ENCODE results near the gene TDRD6. TPM values are rescaled to one million over a fixed set of nuclear protein-coding genes. Genes with fewer than 3 reads are reported as not detected.
A peak's percentile ranks its signal among the peaks of the same experiment; 100 is the strongest.

The TDRD6 gene
- total and polyA plus RNA-seq, 12 donors = 0.18 to 1.7 (median 0.59) TPM

DNA sequence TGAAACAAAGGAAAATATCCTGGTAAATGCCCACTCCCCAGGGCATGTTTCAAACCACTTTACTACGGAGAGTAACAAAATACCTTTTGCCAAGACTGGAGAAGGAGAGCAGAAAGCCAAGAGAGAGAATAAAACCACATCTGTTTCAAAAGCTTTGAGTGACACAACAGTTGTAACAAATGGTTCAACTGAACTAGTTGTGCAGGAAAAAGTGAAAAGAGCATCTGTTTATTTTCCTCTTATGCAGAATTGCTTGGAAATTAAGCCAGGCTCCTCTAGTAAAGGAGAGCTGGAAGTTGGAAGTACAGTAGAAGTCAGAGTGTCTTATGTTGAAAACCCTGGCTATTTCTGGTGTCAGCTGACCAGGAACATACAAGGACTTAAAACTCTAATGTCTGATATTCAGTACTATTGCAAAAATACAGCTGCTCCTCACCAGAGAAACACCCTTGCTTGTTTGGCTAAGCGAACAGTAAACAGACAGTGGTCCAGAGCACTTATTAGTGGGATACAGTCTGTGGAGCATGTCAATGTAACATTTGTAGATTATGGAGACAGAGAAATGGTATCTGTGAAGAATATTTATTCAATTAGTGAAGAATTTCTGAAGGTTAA lies 2.6 kb downstream of the TDRD6 start:
- 96 to 98% (median 97%) methylated on average over 2 of the region's 2 CpGs for WGBS, 4 donors

GRCh38 chr6:46690911-46691451 lies 3.3 kb downstream of the TDRD6 start:
- Histone ChIP-seq H3K27me3 (no peaks in the 10 kb centered on the region), H3K9me3 (replicated peaks in 1 of 3) (no peaks in the 10 kb centered on the region), H3K27ac (no peak overlapping the region), H3K36me3 (replicated peaks in 1 of 2) (no peaks in the 10 kb centered on the region), H3K4me3 (no peak overlapping the region), H3K4me1 (replicated peaks in 1 of 2) (no peaks in the 10 kb centered on the region)
- 45 to 69% (median 55%) methylated on average over 1 of the region's 1 CpG for WGBS, 4 donors
- DNase-seq = no peak
- intact Hi-C loops (cut with DNase I) = no loop called here
- TF ChIP-seq CTCF (IDR thresholded peaks at IDR 0.05) (no peak), POLR2A (IDR thresholded peaks at IDR 0.05) (no peak)

More for the DNA sequence above, 2.6 kb downstream of the TDRD6 start:
- Histone ChIP-seq H3K27me3 (no peaks in the 10 kb centered on the region), H3K4me3 (no peak overlapping the region), H3K36me3 (replicated peaks in 1 of 2) (no peaks in the 10 kb centered on the region), H3K4me1 (replicated peaks in 1 of 2) (no peaks in the 10 kb centered on the region), H3K27ac (no peak overlapping the region), H3K9me3 (replicated peaks in 1 of 3) (no peaks in the 10 kb centered on the region)
- no peak for DNase-seq
- TF ChIP-seq POLR2A (IDR thresholded peaks at IDR 0.05) (no peak), CTCF (IDR thresholded peaks at IDR 0.05) (no peak)
- intact Hi-C loops (cut with DNase I) = no loop called here

DNA sequence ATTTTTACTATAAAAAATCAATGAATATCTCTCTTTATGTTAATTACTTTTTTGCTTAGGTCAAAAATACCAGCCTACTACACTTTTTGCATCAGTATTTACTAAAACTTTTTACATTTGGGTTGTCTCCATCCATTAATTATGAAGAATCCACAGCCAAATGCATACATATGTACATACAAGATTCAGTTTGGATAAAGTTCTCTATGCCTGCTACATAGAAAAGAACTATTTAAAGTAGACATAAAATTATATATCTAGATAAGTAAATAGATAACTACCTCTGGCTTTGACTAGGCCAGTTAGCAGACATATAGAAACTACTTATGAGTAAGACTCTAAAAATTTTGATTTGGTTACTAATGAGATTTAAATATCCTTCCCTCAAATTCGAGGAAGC lies 12.3 kb downstream of the TDRD6 start:
- no peaks in the 10 kb centered on the region for H3K36me3 ChIP-seq (replicated peaks in 1 of 2)
- TF ChIP-seq CTCF (IDR thresholded peaks at IDR 0.05) = no peak
- no peaks in the 10 kb centered on the region for H3K27me3 ChIP-seq
- H3K4me3 ChIP-seq = no peak overlapping the region
- DNase-seq = no peak
- no peak overlapping the region for H3K27ac ChIP-seq
- no peaks in the 10 kb centered on the region for H3K4me1 ChIP-seq (replicated peaks in 1 of 2)
- no peaks in the 10 kb centered on the region for H3K9me3 ChIP-seq (replicated peaks in 1 of 3)
- WGBS, 4 donors = 62 to 80% (median 72%) methylated on average over 1 of the region's 1 CpG
- intact Hi-C loops (cut with DNase I) = no loop called here

GRCh38 chr6:46704562-46704961 lies 16.9 kb downstream of the TDRD6 start:
- no peaks in the 10 kb centered on the region for H3K27me3 ChIP-seq
- 11 to 20% (median 19%) methylated on average over 3 of the region's 3 CpGs for whole genome bisulfite sequencing, 4 donors
- H3K36me3 ChIP-seq (replicated peaks in 1 of 2) = no peaks in the 10 kb centered on the region
- TF ChIP-seq POLR2A (IDR thresholded peaks at IDR 0.05) (no peak), CTCF (IDR thresholded peaks at IDR 0.05) (peak in 3 of 6 experiments; percentile 23 to 33 (median 24))
- no peaks in the 10 kb centered on the region for H3K4me1 ChIP-seq (replicated peaks in 1 of 2)
- intact Hi-C loops (cut with DNase I) = no loop called here
- DNase-seq = no peak
- no peaks in the 10 kb centered on the region for H3K9me3 ChIP-seq (replicated peaks in 1 of 3)
- no peak overlapping the region for H3K4me3 ChIP-seq
- no peak overlapping the region for H3K27ac ChIP-seq
